HG02885 (cell line): ENCODE measurements around the gene BRD4.

Experiments used
- ATAC-seq: cut with Tn5 transposase; IDR thresholded peaks from one replicate; pipeline ENCODE4 v1.9.1; 2021; ENCODE audit warnings: mild to moderate bottlenecking; ENCODE audit not compliant: unreplicated experiment, poor library complexity

Gene BRD4

GRCh38 chr19:15292847-15293582 is 39.3 kb downstream of the BRD4 start:
- no peak for ATAC-seq

GRCh38 chr19:15292140-15292539 is 40.2 kb downstream of the BRD4 start:
- ATAC-seq: no peak

DNA sequence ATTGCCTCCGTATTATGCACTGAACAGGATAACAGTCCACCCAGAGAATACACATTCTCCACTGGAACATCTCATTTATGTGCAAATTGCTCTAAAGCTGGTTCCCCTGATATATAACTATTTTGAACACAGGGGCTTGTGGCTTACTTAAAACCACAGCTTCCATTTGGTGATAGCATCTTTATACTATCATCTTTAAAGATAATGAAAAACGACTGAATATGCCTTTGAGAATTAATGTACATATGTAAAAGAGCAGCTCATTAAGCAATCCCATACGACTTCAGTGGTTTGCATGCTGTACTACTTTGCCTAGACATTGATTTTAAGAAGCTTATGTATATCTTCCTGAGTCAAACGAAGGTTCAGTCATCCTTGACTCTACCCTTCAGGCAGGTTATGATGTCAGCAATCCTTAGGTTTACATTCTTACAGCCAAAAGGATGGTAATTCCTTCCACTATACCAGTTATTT is 40.8 kb downstream of the BRD4 start:
- ATAC-seq: no peak

DNA sequence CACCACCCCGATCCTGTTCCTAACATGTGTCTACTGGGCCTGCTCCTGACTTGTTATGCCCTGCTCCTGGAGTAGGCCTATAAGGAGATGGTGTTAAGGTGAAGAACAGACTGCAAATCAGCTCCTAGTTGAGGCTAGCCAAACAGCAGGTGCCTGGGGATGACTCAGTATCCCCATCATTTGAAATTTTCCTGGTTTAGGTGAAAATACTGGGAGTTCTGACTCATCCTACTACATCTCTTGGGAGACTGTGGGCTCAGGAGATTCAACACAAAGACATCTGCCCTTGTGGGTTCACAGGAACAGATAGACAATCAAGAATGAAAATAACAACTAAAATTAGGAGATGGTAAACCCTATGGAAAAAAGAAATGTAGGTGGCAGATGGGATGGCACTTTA is 41.2 kb downstream of the BRD4 start:
- ATAC-seq: no peak

GRCh38 chr19:15290166-15290565 is 42.2 kb downstream of the BRD4 start:
- no peak for ATAC-seq

- ATAC-seq: no peak
Observed at GRCh38 chr19:15289673-15290072, 42.7 kb downstream of the BRD4 start.

- ATAC-seq: no peak
Observed at GRCh38 chr19:15288146-15288963, 44.0 kb downstream of the BRD4 start.

- ATAC-seq: no peak
Observed at GRCh38 chr19:15287496-15287895, 44.8 kb downstream of the BRD4 start.

GRCh38 chr19:15286688-15287365 is 45.5 kb downstream of the BRD4 start:
- no peak for ATAC-seq

DNA sequence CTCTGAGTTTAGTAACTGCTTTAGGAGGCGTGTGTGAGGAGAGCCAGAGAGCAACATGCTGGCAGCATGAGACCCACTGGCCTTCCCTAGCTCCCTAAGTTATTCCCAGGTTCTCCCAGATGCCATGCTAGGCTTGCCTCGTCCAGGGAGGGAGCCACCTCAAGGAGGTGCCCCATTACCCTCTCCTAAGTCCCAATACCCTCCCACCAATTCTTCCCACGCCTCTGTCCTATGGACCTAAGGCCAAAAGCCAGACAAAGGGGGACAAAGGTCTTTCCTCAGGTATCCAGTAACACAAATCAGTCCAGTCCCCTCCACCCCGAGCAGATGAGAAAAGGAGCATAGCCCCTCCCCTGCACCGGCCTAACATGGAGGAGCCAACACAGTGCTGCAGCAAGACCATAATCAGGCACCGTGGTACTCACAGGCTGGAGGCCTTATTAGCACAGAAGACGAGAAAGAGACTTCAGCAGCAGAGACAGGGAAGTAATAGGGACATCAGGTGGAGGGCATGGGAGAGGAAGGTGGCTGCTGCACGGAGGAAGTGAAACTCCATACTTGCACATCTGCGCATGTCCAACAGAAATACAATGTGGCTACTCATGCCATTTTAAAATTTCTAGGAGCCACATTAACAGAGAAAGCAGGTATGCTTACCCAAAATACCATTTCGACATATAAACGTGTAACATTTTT is 46.3 kb downstream of the BRD4 start:
- peak; percentile 59 for ATAC-seq

- no peak for ATAC-seq
Observed at GRCh38 chr19:15284896-15285295, 47.4 kb downstream of the BRD4 start.

DNA sequence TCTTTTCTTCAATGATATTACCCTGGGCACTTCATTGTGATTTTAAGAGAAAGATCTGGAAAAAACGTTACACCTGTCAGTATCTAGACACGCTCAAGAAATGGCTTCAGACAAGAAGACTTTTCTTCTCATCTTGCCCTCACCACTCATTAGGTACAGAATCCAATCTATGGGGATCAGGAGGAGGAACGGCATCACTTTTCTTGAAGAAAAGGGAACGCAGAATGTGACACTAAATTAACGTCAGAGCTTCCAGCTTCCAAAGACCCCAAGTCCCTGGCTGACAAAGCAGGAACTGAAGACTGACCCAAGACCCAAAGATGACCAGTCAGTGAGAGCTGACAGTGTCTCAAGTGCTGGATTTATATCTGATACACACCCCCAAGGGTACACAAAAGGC is 48.2 kb downstream of the BRD4 start:
- no peak for ATAC-seq

- ATAC-seq: no peak
Observed at GRCh38 chr19:15283141-15283883, 49.0 kb downstream of the BRD4 start.

DNA sequence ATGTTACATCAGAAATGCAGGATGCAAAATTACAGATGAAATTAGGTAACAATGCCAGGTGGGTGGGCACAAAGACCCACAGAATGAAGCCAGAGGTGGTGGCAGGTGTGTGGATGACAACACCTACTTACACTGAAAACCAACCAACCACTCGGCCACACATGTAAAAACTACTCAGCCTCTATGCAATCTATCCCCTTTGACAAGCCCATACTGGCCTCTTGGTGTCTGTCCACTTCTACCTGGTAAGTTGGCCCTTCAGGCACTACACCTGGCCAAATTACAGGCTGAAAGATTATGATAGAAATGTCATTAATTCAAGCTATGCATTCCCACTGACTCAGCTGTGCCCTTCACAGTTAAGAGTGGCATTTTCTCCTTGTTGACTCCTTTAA is 50.0 kb downstream of the BRD4 start:
- no peak for ATAC-seq

GRCh38 chr19:15280915-15281683 is 51.2 kb downstream of the BRD4 start:
- no peak for ATAC-seq

DNA sequence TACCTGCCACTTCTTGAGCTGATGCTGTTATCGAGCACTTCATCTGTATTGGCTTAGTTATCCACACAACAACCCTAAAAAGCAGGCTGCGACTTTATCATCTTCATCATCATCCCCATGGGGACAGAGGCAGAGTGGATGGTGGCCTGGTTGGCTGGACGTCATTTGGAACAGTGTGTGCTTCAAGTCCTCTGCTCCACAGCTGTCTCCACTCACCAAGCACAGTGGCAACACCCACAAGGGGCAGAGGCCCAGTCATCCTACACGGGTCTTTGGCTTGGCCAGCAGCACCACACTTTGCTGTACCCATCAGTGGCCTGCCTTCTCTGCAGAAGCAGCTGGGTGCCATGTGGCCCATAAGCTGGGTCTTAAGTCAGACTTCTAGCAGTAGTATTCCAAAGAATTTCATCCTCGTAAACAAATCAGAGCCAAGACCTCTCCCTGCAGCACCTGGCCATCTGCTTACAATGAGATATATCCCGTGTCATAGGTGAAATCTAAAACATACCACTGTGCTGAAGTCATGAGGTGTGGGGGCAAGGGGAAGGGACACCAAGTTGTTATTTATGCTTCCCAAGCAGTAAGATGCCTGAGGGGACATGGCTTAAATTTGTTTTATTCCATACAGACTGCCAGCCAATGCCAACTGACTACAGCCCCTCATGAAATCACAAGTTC is 52.2 kb downstream of the BRD4 start:
- no peak for ATAC-seq

GRCh38 chr19:15279326-15279904 is 52.9 kb downstream of the BRD4 start:
- no peak for ATAC-seq

GRCh38 chr19:15276620-15277215 is 55.6 kb downstream of the BRD4 start:
- no peak for ATAC-seq
